WERI-Rb-1 (cell line): ENCODE results near the gene PPP1R9A.

Experiments
- DNase-seq: peaks from one replicate; pipeline ENCODE4 v3.0.0-alpha.2; 2020
- H3K27ac ChIP-seq: fragments of 250-450 bp; sonication (Bioruptor Pico); 2 replicates; pipeline ENCODE4 v1.5.1; 2020; ENCODE audit warnings: mild to moderate bottlenecking, moderate library complexity
- H3K27me3 ChIP-seq: fragments of 250-450 bp; sonication (Bioruptor Pico); 2 replicates; pipeline ENCODE4 v1.5.1; 2021; ENCODE audit warnings: mild to moderate bottlenecking, low read depth, moderate library complexity; ENCODE audit not compliant: insufficient read depth, severe bottlenecking
- H3K36me3 ChIP-seq: fragments of 250-450 bp; sonication (Bioruptor Pico); 2 replicates; pipeline ENCODE4 v1.5.1; 2020; ENCODE audit warnings: mild to moderate bottlenecking, moderate library complexity
- H3K4me3 ChIP-seq: 2 replicates; pipeline ENCODE4 v1.5.1; 2011; ENCODE audit warnings: low read depth, mild to moderate bottlenecking, control low read depth, low read length
- H3K9me3 ChIP-seq: fragments of 250-450 bp; sonication (Bioruptor Pico); 2 replicates; pipeline ENCODE4 v1.5.1; 2021; ENCODE audit warnings: mild to moderate bottlenecking, moderate library complexity; ENCODE audit not compliant: severe bottlenecking
- CTCF ChIP-seq: IDR thresholded peaks from 2 replicates; pipeline ENCODE4 v1.5.1; 2011; ENCODE audit warnings: low read depth, mild to moderate bottlenecking, control low read depth, inconsistent platforms, low read length

PPP1R9A gene

GRCh38 chr7:95104739-95105138, 197.3 kb downstream of the PPP1R9A start:
- no peaks in the 10 kb centered on the region for H3K27me3 ChIP-seq
- H3K36me3 ChIP-seq, result no peaks in the 10 kb centered on the region
- DNase-seq, result no peak
- no peak overlapping the region for H3K4me3 ChIP-seq
- no peak overlapping the region for H3K27ac ChIP-seq
- H3K9me3 ChIP-seq, result no peaks in the 10 kb centered on the region
- no peak for TF ChIP-seq CTCF

GRCh38 chr7:95105627-95106026, 198.2 kb downstream of the PPP1R9A start:
- no peaks in the 10 kb centered on the region for H3K27me3 ChIP-seq
- H3K36me3 ChIP-seq, result no peaks in the 10 kb centered on the region
- no peak for DNase-seq
- no peaks in the 10 kb centered on the region for H3K9me3 ChIP-seq
- no peak overlapping the region for H3K4me3 ChIP-seq
- no peak for TF ChIP-seq CTCF
- no peak overlapping the region for H3K27ac ChIP-seq

- no peaks in the 10 kb centered on the region for H3K36me3 ChIP-seq
- H3K9me3 ChIP-seq, result no peaks in the 10 kb centered on the region
- H3K4me3 ChIP-seq, result no peak overlapping the region
- no peak overlapping the region for H3K27ac ChIP-seq
- no peak for DNase-seq
- TF ChIP-seq CTCF, result no peak
- H3K27me3 ChIP-seq, result no peaks in the 10 kb centered on the region
Measured at GRCh38 chr7:95106401-95106800, 199.0 kb downstream of the PPP1R9A start.

- Histone ChIP-seq H3K36me3 (no peaks in the 10 kb centered on the region; the same call in 1 of the 2 replicates), H3K27me3 (no peaks in the 10 kb centered on the region), H3K27ac (no peak overlapping the region), H3K4me3 (no peak overlapping the region), H3K9me3 (no peaks in the 10 kb centered on the region)
- TF ChIP-seq CTCF, result no peak
- DNase-seq, result no peak
Measured at GRCh38 chr7:95110707-95111106, 203.3 kb downstream of the PPP1R9A start.

- TF ChIP-seq CTCF, result no peak
- H3K9me3 ChIP-seq, result no peaks in the 10 kb centered on the region
- no peaks in the 10 kb centered on the region; the same call in 1 of the 2 replicates for H3K36me3 ChIP-seq
- DNase-seq, result no peak
- no peak overlapping the region for H3K27ac ChIP-seq
- no peaks in the 10 kb centered on the region for H3K27me3 ChIP-seq
- no peak overlapping the region for H3K4me3 ChIP-seq
Measured at GRCh38 chr7:95113590-95113989, 206.2 kb downstream of the PPP1R9A start.

- H3K36me3 ChIP-seq, result no peaks in the 10 kb centered on the region
- no peak for DNase-seq
- H3K27me3 ChIP-seq, result no peaks in the 10 kb centered on the region
- no peak overlapping the region for H3K4me3 ChIP-seq
- no peak for TF ChIP-seq CTCF
- H3K9me3 ChIP-seq, result no peaks in the 10 kb centered on the region
- no peak overlapping the region for H3K27ac ChIP-seq
Measured at GRCh38 chr7:95126053-95126709, 218.8 kb downstream of the PPP1R9A start.
